HG03442 (cell line): ENCODE results near the gene CERS6.
A peak's percentile ranks its signal among the peaks of the same experiment; 100 is the strongest.
"Not testable (repeated sequence)": the region's sequence is repeated elsewhere in the genome, so short reads cannot be mapped to it uniquely, and the experiment has no call there.

ENCODE experiments used
- ATAC-seq: cut with Tn5 transposase; IDR thresholded peaks from one replicate; pipeline ENCODE4 v1.9.1; 2021; ENCODE audit warnings: mild to moderate bottlenecking, moderate library complexity; ENCODE audit not compliant: unreplicated experiment

The CERS6 gene

DNA sequence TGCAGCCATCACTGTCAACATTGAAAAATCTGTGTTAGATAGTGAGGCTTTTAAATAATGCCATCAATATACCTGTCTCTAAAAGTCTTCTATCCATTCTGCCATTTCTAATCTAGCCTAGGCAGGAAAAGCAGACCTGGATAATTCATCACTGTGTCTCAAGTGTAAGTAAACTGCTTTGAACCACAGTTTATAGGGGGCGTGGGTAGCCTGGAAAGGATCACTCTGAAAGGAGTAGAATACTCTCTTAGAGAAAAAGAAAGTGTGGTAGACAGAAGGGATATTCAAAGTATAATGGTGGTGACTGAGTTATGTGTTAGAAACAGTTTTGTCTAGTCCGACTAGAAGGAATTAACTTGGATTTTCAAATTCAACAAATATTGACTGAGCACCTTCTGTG is 40.8 kb downstream of the CERS6 start:
- ATAC-seq: no peak

DNA sequence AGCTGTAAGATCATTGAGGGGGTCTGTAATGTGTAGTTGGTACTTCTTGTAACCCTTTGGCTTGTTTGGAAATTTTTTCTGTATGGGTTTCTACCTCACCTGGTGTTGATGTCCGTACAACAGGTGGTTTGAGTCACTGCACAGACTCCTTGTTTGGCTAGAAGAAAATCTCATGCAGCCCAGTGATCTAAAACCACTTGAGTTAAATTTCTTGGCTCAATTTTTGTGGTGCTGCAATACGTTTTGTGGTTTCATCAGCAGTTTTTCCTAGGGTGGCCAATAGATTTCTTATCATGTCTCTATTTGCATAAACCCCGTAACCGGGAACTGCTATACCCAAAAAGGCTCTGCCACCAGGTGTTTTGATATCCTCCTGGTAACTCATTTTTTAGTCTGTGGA is 43.4 kb downstream of the CERS6 start:
- no peak for ATAC-seq

DNA sequence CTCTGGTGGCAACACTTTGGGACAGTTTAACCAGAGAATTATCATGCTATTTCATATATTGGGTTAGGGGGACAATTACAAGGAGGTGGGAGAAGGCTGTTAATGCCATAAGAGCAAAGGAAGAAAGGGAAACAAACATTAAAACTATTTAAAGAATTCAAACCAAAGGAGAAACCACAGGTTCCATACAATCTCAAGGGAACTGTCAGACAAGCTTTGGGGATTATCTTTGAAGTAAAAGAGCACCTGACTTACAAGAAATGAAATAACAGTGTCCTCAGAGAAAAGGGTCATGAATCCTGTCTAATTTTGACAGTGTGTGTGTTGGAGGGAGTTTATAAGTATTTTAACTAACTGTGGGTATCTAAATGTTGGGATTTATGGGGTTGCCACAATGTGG is 44.4 kb downstream of the CERS6 start:
- ATAC-seq: no peak

DNA sequence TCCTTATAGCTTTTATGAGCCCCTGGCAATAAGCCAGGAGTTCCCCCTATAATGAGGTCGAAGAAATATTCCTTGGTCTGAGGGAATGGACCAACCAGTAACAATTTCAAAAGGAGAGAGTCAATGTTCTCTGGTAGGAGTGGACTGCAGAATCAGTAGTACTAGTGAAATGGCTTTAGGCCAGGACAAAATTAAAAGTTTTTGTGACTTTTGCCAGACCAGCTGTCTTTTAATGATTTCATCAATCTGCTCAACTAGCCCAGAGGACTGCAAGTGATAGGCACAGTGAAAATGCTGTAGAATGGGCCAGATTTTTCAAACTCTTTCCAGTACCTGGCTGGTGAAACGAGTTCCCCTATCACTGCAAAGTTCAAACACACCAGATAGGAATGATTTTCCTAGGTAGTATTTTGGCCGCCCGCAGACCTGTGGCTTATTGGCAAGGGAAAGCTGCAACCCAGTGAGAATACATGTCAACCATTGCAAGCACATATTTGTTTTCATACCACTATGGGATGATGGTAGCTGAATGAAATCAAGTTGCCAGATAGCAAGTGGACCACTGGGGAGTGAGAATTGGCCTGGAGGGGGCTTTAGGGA is 45.5 kb downstream of the CERS6 start:
- ATAC-seq: no peak

DNA sequence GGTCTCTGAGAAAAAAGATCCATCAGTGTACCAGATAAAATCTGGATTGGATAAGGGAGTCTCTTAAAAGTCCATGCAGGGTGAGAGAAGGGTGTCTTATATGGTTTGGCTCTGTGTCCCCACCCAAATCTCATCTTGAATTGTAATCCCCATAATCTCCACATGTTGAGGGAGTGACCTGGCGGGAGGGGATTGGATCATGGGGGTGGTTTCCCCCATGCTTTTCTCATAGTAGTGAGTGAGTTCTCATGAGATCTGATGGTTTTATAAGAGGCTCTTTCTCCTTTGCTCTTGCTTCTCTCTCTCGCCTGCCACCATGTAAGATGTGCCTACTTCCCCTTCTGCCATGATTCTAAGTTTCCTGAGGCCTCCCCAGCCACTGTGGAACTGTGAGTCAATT is 46.8 kb downstream of the CERS6 start:
- ATAC-seq: not testable (repeated sequence)

DNA sequence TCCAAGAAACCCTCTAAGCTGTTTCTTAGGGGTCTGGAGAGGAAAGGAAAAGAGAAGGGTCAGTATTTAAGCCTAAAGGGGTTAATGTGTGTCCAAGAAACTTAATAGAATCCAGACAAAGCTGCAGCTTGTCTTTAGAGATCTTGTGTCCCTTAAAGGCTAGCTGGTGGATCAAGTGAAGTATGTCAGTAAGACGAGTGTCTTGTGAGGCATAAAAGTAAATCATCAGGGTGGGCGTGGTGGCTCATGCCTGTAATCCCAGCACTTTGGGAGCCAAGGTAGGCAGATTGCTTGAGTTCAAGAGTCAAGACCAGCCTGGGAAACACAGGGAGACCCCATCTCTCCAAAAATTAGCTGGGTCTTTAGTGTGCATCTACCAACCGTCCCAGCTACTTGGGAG is 47.8 kb downstream of the CERS6 start:
- ATAC-seq: no peak

DNA sequence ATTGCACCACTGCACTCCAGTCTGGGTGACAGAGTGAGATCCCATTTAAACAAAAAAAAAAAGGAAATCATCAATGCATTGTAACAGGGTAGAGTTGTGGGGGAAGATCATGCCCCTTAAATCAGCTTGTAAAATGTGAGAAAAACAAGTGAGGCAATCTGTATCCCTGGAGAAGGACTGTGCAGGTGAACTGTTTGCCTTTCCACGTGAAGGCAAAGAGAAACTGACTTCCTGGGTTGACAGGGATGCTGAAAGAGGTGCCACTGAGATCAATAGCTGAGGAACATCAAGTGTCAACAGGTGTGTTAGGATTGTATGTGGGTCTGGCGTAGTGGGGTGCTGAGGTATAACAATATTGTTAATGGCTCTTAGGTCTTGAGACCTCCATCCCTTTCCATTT is 48.3 kb downstream of the CERS6 start:
- ATAC-seq: no peak

DNA sequence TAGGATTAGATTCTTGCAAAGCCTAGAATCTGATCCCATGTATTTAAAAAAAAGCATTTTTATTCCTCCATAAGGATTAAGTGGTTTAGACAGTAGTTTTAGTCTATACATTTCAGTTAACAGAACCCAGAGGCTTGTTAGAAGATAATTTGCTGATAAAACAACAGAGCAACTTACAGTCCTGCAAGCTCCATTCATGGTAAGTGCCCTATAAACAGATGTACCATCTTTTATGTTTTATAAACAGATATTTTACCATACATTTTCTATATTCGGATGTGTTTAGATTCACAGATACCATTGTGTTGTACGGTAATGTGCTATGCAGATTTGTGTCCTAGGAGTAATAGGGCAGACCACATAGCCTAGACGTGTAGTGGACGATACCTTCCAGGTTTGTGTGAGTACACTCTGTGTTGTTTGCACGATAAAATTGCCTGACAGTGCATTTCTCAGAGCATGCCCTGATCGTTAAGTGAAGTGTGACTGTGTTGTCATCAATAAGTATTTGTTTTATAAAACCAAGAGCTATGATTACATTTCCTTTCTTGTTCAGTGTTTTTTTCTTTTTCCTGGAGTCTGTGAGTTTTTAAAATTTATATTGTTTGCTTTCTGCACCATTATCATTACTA is 54.2 kb downstream of the CERS6 start:
- ATAC-seq: no peak

DNA sequence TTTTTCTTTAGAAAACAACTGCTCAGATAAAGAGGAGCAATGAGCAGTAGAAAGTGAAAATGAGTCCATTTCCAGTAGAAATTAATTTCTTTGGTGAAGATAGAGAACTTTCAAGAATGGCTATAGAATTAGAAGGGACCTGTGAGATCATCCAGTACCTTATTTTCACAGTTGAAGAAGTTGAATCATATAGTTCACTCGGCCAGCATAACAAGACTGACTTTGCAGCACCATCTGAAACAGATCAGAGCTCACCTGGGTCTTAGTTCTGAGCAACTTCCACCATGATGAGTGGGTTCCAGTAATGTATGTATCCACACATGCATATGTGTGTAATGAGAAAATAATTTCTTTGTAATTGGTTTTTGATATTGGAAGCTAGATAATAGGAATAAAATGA is 58.6 kb downstream of the CERS6 start:
- ATAC-seq: no peak

DNA sequence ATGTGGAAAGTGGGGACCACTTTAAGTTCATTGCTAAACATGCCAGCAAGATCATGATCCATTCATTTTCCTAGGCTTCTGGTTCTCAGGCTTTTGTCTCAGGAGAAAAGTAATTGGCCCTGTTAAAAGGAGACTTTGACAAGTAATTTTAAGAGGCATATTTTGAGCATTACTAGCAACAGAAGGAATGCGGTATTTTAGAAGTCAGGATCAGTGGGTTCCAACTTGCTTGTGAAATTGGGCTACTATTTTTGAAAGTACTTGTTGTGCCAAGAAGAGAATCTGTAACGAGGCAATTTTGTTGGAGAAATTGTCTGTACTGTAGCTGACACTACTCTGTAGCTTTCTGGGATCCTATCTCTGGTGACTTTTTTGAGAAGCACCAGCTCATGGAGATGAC is 59.4 kb downstream of the CERS6 start:
- no peak for ATAC-seq

DNA sequence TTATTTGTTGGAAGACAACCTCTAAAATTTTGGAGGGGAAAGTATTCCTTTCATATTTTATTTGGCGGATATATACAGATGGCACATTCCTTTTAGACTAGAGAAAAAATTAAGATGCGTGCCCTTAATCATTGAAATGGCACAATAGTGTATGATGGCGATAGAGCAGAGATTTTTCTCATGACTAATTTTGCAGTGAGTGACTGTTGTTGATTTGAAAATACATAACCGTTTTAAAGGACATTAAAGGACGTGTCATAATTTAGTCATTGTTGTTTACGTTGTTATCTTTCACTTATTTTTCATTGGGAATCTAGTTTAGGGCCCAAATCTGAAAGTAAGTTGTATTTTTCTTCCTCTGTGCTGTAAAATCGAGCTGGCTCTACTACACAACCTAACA is 61.7 kb downstream of the CERS6 start:
- ATAC-seq: no peak

DNA sequence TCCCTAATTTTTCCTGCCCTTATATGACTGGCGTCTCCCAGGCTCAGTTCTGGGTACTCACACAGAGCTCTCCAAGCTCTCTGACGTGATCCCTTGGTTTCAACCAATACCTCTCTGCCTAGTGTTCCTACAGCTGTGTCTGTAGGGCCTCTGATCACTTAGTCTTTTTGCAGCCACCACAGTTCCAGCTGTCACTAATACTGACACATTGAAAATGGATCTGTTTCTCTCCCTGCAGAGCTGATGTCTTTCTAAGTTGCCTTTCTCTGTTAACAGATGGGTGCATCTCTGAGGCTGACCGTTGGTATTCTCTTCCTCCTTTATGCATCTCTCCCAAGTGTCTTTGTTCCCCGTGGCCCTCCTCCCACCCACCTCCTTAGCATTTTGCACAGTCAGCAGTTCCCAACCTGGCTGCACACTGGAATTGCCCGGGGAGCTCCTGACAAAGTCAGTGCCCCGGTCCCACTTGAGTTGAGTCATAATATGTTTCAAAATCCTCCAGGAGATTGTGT is 62.5 kb downstream of the CERS6 start:
- ATAC-seq: peak; percentile 54

DNA sequence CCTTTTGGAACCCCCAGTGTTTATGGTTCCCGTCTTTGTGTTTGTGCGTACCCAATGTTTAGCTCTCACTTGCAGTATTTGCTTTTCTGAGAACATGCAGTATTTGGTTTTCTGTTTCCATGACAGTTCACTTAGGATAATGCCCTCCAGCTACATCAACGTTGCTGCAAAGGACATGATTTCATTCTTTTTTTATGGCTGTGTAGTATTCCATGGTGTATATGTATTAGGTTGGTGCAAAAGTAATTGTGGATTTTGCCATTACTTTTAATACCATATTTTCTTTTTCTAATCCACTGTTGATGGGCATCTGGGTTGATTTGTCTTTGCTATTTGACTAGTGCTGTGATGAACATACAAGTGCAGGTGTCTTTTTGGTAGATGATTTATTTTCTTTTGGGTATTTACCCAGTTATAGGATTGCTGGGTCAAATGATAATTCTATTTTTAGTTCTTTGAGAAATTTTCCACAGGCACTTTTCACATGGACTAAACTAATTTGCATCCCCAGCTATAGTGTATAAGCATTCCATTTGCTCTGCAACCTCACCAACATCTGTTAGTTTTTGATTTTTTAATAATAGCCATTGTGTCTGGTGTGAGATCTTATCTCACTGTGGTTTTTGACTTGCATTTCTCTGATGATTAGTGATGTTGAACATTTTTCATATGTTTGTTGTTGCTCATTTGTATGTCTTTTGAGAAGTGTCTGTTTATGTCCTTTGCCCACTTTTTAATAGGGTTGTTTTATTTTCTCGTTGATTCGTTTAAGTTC is 63.6 kb downstream of the CERS6 start:
- ATAC-seq: no peak

DNA sequence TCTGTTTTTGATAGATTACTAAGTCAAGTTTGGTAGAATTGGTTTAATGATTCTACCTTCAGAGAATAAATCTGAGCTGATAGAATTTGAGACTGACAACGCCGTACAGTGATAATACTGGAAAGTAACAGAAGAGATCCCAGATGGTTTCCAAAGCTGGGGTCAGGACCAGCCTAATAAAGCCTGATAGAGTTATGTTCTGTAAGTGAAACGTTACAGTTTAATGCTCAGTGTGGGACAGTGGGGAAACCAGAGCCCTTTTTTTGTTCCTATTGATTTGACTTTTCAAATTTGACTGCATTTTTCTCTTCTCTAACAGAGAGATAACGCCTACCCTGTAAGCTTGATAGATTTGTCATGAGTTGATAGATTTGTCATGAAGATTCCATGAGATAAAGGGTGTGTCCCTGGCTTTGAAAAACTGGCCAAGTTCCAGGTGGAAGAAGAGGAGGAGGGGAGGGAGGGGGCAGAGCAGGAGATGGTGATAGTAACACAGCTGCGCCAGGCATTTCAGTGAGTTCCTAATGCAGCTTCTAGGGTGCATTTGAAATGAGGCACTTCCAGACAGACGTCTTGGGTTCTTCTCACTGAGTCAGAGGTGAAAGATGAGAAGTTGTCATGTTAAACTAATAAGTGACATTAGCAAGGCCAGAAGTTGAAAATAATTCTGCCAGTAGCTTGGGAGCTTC is 65.1 kb downstream of the CERS6 start:
- ATAC-seq: no peak

DNA sequence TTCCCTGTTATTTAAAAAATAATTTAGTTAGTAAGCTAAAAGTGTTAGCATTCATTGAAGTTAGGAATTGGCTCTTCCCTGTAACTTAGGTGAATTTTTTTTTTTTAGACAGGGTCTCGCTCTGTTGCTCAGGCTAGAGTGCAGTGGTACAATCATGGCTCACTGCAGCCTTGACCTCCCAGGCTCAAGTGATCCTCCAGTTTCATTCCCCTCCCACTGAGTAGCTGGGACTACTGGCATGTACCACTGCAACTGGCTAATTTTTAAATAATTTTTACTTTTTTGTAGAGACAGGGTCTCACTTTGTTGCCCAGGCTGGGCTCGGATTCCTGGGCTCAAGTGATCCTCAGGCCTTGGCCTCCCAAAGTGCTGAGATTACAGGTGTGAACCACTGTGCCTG is 66.4 kb downstream of the CERS6 start:
- ATAC-seq: no peak

DNA sequence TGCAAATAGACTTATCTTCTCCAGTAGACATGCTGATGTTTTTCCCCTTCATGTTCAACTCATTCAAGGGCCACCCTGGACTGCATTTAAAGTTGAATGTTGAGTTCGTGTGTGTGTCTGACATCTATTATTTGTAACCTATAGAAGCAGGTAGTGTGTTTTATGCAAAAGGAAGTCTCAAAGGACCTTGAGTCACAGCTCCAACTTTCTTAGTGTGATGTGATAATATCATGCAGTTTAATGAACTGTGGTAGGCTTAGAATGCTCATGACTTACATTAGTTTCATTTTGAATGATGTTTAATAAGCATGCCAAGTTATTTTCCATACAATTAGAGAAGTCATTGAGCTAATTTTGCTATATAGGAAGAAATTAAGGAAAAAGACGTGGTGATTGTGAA is 67.9 kb downstream of the CERS6 start:
- ATAC-seq: peak; percentile 48

DNA sequence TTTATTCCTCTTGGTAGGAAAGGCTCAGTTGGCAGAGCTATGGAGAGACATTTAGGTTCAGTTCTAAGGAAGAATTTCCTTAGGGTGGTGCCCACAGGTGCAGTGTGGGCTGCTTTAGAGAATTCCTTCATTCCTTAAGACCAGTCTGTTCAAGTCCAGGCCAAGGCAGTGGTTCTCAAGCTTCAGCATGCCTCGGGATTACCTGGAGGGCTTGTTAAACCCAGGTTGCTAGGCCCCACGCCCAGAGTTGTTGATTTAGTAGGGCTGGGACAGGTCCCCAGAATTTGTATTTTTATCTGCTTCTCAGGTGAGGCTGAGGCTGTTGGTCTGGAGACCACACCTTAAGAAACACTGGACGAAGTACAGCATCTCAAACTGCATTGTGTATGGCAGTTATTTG is 68.9 kb downstream of the CERS6 start:
- ATAC-seq: no peak

DNA sequence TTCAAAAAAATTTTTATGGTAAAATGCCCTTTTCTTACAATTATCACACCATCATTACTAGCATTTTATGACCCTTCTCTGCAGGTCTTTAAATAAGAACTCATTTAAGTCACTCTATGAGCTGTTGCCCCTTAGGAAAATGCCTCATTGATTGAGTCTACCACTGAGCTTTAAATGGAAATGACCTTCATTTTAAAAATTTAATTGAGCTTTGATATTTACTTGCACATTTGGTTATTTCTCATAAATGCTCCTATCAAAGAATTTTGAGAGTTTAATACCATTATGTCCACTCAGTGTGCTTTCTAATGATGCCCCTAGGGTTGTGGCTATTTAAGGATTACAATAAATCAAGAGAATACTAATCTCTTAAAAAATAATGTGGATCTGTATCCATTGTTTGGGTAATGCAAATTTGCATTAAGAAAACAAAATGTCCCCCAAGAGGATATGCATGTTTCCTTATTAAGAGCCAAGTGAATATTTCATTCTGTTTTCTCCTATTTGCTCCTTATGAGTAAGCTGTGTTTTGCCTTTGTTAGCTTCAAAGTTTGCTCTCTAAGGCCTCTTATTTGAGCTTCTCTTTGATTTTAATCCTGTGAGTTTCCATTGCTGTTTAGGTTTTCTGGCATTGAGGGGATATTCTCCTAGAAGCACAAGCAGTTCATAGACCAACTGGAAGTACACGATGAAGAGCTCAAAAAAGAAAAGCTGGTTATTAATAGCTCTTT is 69.8 kb downstream of the CERS6 start:
- no peak for ATAC-seq

DNA sequence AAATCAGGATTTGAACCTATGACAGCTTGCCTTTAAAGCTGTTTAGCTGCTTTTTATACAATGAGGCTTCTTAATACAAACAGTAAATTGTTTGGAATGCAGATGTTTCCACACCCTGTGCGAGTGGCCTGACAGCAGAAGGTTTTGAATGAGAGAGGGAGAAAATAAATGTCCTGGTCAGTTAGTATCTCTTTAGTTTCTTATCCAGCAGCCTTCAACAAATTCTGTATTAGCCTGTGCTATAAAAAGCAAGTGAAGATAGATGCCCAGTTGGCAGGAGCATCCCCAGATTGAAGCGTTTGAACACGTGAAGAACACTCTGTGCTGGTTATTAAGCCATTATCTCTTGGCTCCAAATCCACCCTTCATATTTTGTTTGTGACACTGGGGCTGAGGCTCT is 70.6 kb downstream of the CERS6 start:
- ATAC-seq: no peak

DNA sequence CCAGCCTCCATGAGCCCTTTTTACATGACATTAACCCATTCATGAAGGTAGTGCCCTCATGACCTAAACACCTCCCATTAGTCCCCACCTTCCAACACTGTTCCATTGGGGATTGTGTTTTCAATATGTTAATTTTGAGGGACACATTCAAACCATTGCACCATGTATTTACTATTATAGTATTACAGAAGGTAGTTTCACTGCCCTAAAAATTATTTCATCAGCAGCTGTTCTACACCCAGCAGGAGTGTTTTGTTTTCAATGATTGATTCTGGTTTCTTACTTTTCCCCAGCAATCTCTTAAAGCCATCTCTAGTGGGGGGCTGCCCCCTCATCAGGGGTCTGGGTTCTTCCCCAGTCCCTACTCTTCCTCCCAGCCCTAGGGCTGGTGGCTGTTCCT is 71.9 kb downstream of the CERS6 start:
- no peak for ATAC-seq

DNA sequence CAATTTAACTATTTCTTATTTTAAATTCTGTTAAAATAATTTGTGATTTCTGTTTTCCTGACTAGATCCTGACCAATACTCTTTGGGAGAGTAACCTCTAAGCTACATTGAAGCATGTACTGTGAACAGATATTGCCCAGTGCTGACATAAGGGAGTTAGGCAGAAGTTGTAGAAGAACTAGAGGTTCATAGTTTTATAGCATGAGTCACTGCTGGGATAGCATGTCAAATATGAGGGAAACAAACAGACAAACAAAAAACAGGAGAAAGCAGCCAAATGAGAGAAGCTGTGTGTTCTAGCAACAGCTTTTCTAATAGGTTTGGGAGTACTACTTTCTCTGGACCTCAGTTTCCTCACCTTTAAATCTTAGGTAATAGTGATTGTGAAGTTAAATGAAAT is 72.4 kb downstream of the CERS6 start:
- ATAC-seq: no peak
